Bronchial epithelial cell (primary cell): ENCODE measurements around the gene RIC8B. TPM values are rescaled to one million over a fixed set of nuclear protein-coding genes. Genes with fewer than 3 reads are reported as not detected.
"Not testable (repeated sequence)": the region's sequence is repeated elsewhere in the genome, so short reads cannot be mapped to it uniquely, and the experiment has no call there.

Experiments used
- DNase-seq: peaks from one replicate; pipeline ENCODE4 v3.0.0-alpha.2; 2010; ENCODE audit warnings: low read depth
- FAIRE-seq: peaks from 2 replicates; lab custom pipeline; 2011; peaks lifted over from hg19 to GRCh38; lab: Jason Lieb, UNC
- H3K27me3 ChIP-seq: 2 replicates; pipeline ENCODE4 v1.5.1; 2011; ENCODE audit warnings: low read length; ENCODE audit not compliant: control insufficient read depth, insufficient read depth
- H3K36me3 ChIP-seq: 2 replicates; pipeline ENCODE4 v1.5.1; 2011; ENCODE audit warnings: low read length; ENCODE audit not compliant: control insufficient read depth, insufficient read depth
- H3K4me3 ChIP-seq: 2 replicates; pipeline ENCODE4 v1.5.1; 2011; ENCODE audit warnings: mild to moderate bottlenecking, low read depth, low read length, control low read depth
- total RNA-seq: library from RNA; depleted of rRNA; stranded (reverse); fragments of >200 nt; gene quantifications from 2 replicates; pipeline ENCODE4 v1.2.1, GENCODE V29; 2014
- TF ChIP-seq, protein P1 (sequence below): IDR thresholded peaks from 2 replicates; pipeline ENCODE4 v1.5.1; 2011; ENCODE audit warnings: mild to moderate bottlenecking, moderate library complexity, low read length, control low read depth, inconsistent platforms; ENCODE audit not compliant: insufficient read depth, severe bottlenecking

RIC8B gene, protein sequence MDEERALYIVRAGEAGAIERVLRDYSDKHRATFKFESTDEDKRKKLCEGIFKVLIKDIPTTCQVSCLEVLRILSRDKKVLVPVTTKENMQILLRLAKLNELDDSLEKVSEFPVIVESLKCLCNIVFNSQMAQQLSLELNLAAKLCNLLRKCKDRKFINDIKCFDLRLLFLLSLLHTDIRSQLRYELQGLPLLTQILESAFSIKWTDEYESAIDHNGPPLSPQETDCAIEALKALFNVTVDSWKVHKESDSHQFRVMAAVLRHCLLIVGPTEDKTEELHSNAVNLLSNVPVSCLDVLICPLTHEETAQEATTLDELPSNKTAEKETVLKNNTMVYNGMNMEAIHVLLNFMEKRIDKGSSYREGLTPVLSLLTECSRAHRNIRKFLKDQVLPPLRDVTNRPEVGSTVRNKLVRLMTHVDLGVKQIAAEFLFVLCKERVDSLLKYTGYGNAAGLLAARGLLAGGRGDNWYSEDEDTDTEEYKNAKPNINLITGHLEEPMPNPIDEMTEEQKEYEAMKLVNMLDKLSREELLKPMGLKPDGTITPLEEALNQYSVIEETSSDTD
- total RNA-seq = 4.5 and 5.5 TPM in 2 replicates

DNA sequence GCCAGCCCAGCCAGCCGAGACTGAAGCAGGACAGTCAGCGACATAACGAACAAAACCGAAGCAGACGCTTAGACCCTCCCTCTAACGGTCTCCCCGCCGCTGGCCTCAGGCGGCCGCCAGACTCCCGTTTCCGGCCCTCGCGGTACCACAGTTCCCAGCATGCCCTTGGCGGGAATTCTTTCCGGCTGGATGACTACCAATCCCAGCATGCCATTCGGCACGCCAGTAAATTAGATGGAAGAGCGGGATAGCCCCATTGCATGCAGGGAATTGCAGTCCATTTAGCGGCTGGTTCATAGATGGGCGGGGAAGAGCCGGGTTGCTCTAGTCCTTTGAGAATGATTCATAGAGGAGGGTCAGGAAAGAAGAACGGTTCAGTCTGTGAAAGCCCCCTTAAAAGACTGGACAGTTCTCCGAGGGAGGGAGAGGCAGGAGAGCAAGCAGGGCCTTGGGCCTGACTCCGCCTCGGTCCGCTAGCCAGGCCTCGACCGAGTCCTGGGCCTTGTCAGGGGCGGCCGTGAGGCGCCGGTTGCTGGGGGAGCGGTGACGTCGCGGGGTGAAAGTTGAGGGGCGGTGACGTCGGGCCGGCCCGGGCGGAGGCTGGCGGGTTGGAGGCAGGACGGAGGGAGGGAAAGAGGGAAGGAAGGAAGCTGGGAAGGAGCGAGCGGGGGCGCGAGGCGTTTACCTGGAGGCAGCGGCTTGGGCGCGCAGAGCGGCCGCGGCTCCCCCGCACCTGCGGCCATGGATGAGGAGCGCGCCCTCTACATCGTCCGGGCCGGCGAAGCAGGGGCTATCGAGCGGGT, at the start of gene RIC8B:
TSS of gene RIC8B (plus strand) at position 678 of the 803 bp plus-strand sequence. CDS start at position 742, 64 bp downstream.
- TF ChIP-seq, protein P1, sequence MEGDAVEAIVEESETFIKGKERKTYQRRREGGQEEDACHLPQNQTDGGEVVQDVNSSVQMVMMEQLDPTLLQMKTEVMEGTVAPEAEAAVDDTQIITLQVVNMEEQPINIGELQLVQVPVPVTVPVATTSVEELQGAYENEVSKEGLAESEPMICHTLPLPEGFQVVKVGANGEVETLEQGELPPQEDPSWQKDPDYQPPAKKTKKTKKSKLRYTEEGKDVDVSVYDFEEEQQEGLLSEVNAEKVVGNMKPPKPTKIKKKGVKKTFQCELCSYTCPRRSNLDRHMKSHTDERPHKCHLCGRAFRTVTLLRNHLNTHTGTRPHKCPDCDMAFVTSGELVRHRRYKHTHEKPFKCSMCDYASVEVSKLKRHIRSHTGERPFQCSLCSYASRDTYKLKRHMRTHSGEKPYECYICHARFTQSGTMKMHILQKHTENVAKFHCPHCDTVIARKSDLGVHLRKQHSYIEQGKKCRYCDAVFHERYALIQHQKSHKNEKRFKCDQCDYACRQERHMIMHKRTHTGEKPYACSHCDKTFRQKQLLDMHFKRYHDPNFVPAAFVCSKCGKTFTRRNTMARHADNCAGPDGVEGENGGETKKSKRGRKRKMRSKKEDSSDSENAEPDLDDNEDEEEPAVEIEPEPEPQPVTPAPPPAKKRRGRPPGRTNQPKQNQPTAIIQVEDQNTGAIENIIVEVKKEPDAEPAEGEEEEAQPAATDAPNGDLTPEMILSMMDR = peak; percentile 1
- DNase-seq (peak; percentile 98), FAIRE-seq (peak; percentile 86)
- Histone ChIP-seq H3K4me3 (peak within 1 kb of the TSS; percentile 80), H3K27me3 (no peaks in the 10 kb centered on the region), H3K36me3 (no peaks in the 10 kb centered on the region)

DNA sequence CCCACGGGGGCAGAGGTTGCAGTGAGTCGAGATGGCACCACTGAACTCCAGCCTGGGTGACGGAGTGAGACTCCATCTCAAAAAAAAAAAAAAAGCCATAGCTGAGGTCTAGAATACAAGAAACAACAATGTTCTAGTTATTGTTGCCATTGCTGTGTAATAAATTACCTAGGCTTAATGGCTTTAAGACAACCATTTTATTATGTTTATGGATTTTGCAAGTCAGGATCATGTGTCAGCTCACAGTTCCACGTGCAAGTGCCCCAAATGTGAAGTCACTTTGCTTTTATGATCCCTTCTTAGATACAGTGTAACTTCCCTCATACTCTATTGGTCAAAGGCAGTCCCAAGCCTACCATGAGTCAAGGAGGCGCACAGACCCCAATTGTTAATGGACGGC, 49.5 kb upstream of the RIC8B start:
- no peak for FAIRE-seq
- H3K27me3 ChIP-seq = no peaks in the 10 kb centered on the region

DNA sequence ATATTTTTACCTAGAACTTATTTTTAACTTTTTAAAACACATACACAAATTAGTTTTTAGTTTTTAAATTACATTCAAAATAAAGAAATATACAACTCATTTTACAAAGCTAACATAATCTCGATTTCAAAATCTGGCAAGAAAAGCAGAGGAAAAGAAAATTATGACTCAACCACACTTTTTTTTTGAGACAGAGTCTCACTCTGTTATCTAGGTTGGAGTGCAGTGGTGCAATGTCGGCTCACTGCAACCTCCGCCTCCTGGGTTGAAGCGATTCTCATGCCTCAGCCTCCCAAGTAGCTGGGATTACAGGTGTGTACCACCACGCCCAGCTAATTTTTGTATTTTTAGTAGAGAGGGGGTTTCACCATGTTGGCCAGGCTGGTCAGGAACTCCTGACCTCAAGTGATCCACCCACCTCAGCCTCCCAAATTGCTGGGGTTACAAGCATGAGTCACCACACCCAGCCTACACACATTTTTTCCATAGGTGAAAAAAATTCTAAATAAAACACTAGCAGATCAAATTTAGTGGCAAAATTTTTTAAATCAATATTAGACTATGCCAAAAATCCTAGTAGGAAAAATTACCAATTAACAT, 47.8 kb upstream of the RIC8B start:
- not testable (repeated sequence) for H3K36me3 ChIP-seq, H3K27me3 ChIP-seq, H3K4me3 ChIP-seq, FAIRE-seq, DNase-seq

More for the DNA sequence above, 49.5 kb upstream of the RIC8B start:
- no peak overlapping the region for H3K4me3 ChIP-seq
- no peaks in the 10 kb centered on the region for H3K36me3 ChIP-seq
- TF ChIP-seq, protein P1 = no peak
- DNase-seq = no peak

DNA sequence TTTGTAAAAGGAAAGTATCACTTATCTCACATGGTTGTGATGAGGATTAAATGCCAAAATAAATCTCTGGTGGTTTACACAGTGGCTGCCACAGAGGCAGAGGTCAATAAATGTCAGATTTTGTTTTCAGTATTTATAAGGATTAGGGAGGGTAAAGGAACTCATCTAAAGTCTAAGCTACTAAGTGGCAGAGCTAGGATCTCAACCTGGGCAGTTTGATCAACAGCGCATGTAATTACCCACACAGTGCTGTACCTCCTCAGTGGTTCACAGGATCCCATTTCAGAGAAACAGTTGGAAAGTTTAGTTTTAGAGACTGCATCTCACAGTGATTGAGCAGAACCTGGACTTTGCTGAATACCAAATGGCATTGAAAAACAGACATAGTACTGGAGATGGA, 44.9 kb upstream of the RIC8B start:
- Histone ChIP-seq H3K36me3 (no peaks in the 10 kb centered on the region), H3K27me3 (no peaks in the 10 kb centered on the region), H3K4me3 (no peak overlapping the region)
- TF ChIP-seq, protein P1 = no peak
- peak; percentile 86 for FAIRE-seq
- no peak for DNase-seq

DNA sequence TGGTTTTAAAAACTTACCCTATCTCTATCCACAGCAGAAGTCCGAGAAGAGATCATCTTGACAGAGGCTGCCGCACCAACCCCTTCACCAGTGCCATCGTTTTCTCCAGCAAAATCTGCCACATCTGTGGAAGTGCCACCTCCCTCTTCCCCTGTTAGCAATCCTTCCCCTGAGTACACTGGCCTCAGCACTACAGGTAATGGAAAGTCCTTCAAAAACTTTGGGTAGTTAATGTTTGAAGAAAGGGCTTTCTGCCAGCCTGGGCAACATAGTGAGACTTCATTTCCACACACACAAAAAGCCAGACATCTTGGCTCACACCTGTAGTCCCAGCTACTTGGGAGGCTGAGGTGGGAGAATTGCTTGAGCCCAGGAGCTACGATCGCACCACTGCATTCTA, 41.6 kb upstream of the RIC8B start:
- Histone ChIP-seq H3K36me3 (no peaks in the 10 kb centered on the region), H3K4me3 (no peak overlapping the region), H3K27me3 (no peaks in the 10 kb centered on the region)
- TF ChIP-seq, protein P1 = no peak
- FAIRE-seq = no peak
- no peak for DNase-seq
